HG02588 (cell line): ENCODE data around the gene TMEM119.
"Not testable (repeated sequence)": the region's sequence is repeated elsewhere in the genome, so short reads cannot be mapped to it uniquely, and the experiment has no call there.

ENCODE experiments used
- ATAC-seq: cut with Tn5 transposase; IDR thresholded peaks from one replicate; pipeline ENCODE4 v1.9.1; 2021; ENCODE audit warnings: mild to moderate bottlenecking, moderate library complexity; ENCODE audit not compliant: unreplicated experiment

Gene TMEM119

GRCh38 chr12:108602976-108603704 is 5.3 kb upstream of the TMEM119 start:
- no peak for ATAC-seq

- no peak for ATAC-seq
Observed at GRCh38 chr12:108602209-108602705, 4.4 kb upstream of the TMEM119 start.

- no peak for ATAC-seq
Observed at GRCh38 chr12:108600702-108601007, 2.8 kb upstream of the TMEM119 start.

DNA sequence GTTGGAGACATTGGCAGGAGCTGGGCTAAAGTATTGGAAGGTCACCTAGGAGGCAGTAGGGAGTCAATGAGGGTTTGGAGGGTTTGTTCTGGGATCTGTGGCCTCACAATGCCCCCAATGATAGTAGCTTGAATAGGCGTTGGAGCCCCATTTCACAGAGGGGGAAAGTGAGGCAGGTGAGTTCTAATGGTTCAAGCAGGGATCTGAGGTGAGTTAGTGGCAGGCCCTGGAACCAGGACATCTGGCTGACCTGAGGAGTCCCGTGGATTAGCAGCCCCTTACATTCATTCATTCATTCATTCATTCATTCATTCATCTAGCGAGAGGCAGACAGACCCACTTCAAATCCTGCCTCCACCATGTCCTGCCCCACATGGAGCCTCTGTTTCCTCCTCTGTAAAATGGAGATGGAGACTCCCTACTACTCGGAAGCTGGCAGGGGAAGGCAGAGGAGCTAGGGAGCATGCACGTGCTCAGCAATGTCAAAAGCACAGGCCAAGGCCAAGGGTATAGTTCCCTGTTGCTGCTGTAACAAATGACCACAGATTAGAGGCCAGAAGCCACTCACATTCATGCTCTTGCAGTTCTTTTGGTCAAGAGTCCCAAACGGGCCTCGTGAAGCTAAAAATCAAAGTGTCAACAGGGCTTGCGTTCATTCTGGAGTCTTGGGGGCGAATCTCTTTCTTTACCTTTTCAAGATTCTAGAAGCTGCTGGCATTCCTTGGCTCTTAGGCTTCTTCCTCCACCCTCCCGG is 2.2 kb upstream of the TMEM119 start:
- ATAC-seq = no peak

- ATAC-seq = no peak
Observed at GRCh38 chr12:108599541-108599940, 1.7 kb upstream of the TMEM119 start.

DNA sequence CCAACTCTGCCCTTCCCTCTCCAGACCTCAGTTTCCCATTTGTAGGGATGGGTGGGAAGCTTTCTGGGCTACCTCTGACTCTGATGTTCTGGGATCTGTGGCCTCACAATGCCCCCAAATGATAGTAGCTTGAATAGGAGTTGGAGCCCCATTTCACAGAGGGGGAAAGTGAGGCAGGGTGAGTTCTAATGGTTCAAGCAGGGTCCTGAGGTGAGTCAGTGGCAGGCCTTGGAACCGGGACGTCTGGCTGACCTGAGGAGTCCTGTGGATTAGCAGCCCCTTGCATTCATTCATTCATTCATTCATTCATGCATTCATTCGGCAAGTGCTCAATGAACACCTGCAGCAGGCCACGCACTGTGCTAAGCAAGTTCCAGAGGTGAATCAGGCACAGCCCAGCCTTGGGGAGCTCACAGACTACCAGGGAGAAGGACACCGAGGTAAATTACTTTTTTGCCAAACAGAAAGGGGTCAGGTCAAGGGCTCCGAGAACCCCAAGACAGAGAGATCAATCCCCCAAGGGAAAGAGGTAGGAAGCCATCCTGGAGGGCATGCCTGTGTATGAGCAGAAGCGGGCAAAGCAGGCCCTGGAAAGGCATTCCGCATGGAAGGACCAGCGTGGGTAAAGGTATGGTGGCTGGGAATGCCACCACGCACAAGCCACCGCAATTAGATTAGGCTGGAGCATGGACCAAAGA is 818 bp upstream of the TMEM119 start:
- ATAC-seq = no peak

DNA sequence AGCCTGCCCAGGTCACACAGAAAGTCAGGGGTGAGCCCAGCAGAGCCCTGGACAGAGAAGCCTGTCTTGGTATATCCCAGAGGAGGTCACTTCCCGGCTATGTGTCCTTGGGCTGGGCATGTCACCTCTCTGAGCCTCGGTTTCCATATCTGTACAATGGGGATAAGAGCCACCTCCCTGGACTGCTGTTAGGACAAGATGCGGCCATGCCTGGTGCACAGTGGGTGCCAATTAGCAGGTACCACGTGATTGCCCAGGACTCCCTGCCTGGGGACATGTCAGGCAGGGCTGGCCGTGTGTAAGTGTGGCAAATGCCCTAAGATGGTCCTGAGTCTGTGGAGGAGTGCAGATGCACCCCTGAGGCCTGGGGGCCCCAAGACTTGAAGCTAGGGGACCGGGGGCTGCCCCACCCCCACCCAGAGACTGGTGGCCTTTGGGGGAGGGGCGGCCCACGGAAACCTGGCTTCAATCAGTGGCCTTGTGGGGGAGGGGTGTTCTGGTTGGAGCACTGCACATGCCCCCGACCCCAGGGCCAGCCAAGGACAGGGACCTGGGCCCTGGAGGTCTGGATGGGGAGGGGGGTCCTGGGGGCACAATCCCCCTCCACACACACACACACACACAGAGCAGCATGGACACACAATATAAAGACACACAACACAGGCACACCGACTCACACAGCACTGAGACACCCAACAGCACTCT is 878 bp downstream of the TMEM119 start:
- no peak for ATAC-seq

DNA sequence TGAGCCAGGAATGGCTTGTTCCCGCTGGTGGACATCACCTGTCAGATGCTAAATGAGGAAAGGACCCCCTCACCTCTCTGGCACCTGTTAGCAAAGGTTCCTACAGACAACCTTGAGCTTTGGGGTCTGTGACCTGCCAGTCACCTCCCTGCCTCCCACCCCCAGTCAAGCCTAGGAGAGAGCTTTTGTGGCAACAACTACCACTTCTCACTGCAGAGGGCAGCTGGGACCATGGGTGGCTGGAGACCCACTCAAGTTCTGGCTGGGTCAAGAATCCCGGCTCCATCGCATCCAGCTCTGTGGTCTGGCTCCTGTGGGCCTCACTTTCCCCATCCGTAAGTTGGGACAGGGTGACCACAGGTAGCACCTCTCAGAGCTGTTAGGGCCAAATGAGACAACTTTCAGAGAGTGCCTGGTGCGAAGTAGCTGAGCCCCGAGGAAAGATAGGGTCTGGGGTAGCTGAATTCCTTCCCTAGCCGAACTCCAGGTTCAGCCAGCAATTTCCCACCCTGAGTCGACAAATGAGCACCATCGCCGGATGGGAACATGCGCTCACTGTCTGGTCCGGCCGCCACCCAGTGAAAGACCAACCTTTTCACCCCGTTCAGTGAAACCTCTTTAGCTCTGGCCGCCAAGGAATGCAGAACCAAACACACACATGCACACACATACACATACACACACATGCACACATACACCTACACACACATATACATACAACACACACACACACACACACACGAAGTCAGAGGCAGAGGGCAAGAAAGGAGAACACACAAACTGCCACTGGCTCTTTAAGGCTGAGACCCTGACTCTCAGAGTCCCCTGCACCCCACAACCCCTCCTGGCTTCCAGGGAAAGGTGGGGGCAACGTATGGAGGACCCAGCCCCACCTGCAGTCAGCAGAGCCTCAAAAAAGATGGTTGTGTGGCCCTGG is 1.9 kb downstream of the TMEM119 start:
- no peak for ATAC-seq

DNA sequence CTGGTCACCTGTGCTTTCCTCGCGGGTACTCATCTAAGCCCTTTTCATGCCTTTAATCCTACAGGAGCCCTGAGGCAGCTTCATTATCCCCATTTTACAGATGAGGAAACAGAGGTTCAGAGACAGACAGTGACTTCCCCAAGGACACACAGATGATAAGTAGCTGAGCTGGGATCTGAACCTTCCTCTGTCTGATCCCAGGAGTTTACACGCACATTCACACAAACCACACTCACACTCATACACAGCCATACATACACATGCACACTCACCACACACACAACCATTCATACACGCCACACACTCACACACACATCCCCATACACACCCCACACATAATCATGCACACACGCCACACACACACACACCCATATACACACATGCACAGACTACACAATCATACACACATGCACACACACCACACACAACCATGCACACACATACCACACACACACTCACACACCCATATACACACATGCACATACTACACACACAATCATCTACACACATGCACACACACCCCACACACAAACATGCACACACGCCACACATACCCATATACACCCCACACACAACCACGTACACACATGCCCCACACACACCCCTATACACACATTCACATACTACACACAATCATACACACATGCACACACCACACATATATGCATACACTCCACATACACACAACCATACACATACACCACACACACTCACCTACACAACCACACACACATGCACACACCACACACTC is 2.7 kb downstream of the TMEM119 start:
- no peak for ATAC-seq

DNA sequence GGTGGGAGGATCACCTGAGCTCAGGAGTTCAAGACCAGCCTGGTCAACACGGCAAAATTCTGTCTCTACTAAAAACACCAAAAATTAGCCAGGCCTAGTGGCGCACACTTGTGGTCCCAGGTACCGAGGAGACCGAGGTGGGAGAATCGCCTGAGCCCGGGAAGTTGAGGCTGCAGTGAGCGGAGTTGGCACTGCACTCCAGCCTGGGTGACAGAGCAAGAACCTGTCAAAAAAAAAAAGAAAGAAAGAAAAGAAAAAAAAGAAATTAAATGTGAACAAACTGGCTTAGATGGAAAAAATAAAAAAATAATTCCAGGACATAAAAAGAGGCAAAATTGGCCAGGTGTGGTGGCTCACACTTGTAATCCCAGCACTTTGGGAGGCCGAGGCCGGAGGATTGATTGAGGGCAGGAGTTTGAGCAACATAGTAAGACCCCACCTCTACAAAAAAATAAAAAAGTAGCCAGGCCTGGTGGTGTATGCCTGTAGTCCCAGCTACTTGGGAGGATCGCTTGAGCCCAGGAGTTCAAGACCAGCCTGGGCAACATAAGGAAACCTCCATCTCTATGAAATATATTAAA is 3.5 kb downstream of the TMEM119 start:
- ATAC-seq = no peak

DNA sequence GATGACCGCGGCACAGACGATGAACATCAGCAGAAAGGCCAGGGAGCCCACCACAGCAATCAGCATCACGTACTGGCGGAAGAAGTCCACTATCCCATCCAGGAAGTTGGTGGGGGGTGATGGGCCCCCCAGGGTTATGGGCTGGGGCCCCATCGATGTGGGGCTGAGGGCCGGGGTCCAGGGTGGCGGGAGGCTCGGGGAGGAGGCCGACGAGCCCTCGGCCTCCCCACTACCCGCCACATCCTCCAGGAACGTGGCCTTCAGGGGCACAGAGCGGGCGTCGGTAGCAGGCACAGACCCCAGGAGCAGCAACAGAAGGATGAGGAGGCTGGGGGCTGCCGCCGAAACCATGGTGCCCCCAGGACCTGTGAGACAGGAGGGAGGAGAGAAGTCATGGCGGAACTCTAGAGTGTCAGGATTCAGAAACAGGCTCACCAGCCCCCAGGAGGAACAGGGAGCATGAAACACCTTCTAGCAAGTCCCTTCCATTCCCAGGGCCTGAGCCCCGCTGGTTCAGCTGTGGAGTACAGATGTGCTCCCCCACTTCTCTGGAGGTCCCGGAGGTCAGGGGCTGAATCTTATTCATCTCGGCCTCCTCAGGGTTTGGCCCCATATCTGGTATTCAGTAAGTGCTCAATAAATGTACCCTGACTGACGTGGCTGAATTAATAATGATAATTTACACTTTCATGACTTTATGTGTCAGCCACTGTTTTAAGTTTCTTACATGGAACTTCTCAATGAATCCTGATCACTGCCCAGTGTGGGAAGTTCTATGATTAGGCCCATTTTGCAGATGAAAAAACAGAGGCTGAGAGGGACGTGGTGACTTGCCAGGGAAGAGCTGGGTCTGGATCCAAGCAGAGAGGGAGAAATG is 5.6 kb downstream of the TMEM119 start:
- ATAC-seq = no peak

DNA sequence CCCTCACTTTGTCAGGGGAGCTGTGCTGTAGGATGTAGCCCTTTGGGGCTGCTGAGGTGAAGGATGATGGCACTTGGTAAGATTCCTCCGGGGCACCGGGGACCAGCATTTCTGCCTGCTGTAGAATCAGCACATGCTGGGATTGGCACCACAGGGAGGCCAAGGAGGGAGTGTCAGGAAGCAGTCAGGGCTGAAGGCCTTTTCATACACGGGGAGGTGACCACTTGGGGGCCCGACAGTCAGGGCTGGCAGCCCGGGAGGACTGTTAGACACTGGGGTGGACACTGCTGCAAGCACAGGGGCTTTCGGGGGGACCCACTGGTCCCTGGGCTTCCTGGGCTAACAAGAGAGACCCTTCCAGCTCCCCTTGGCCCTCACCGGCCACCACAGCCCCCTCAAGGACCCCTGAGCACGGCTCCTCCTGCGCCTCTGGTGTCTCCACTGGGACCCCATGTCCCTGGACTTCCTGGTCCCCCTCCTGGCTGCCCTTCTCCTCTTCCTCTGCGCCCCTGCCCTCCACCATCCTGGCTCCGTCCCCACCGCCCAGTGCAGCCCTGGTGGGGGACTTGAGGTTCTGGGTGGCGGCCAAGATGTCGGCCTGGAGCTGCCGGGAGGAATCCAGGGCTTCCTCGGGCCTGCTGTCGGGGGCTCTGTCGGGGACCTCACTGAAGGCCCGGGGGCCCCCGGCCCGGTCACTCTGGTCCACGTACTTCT is 6.5 kb downstream of the TMEM119 start:
- ATAC-seq = no peak

- not testable (repeated sequence) for ATAC-seq
Observed at GRCh38 chr12:108590463-108590862, 7.4 kb downstream of the TMEM119 start.

DNA sequence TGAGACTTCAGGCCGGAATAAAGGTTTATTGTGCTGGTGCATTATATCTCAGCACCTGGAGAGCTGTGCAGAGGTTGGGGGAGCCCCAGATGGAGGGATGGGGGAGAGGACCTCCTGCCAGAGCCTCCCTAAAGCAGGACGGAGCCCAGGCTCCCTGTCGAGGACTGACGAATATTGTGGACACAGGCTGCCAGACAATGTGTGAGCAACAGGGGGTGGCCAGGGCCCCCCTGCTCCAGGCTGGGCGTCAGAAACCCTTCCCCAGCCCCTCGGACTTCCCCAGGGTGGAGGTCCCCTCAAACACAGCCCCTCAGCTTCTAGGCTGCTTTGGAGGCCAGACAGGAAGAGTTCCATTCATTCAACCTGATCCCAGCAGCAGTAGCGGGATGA is 8.0 kb downstream of the TMEM119 start:
- no peak for ATAC-seq

DNA sequence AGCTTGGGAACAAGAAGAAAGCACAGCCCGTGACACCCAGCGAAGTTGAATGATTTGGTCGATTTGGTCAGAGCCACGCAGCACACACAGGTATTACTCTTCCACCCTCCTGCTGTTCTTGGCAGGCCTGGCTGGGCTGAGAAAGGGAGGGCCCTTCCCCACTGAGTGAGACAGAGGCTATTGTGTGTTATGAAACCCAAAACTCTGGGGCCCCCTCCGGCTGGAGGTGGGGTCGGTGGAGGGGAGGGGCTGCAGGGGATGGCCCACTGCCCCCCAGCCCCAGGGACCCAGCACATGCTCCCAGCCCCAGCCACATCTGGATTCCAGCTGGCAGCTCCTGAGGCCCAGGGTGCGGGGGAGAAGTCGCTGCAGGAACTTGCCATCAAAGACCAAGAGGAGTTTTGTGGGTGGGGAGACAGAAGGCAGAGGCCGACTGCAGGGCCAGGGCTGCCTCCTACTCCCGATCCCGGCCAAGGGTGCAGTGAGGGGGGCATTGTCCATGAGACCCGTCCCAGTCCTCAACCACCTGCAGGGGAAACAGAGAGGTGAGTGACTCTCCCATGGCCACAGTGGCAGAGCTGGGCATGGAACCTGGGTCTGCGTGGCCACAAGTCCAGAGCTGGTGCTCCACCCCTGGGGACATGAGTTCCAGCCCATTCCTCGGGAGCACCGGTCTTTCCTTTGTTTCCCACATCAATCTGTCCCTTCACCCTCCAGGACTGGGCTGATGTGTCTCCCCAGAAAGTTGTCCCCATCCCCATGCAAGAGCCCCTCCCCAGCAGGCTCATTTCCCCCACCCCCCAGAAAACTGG is 8.7 kb downstream of the TMEM119 start:
- no peak for ATAC-seq

DNA sequence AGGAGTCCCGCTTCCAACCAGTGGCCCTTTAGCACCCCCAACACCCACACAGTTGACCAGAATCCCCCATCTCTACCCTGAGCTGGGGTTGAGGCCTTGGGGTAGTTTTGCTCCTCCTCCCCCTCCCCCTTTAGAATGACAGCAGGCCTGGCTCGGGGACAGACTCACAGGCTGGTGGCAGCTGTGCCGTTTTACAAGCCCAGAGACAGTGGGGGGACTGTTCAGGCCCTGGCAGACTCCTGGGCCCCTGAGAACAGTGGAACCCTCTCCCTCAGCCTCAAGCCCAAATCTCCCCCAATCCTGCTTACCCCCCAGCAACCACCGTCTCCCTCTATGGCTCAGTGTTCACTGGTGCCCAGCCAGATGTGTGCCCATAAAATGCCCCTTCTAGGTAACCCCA is 10.1 kb downstream of the TMEM119 start:
- ATAC-seq = no peak

DNA sequence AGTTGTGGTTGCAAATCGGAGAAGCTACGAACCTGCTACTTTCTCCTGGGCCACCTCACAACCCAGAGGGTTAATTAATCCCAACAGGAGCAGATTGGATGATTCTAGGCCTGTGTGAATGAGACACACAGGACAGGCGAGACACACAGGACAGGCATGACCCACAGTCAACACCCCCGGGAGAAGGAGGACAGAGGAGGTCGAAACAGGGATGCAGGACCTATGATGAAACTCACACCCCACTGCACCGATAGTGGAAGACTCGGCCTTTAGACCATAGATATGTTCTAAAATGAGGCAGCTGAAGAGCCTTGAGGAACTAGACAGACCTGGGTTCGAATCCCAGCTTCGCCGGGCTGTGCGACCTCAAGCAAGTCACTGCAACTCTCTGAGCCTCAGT is 11.6 kb downstream of the TMEM119 start:
- ATAC-seq = no peak
